Stimulated activated CD8-positive, alpha-beta memory T cell treated with anti-CD3 and anti-CD28 coated beads, Interleukin-7, amount 100 ng/mL, for 4 hours (primary cell): Measurements from ENCODE around the gene SNRPA1.

Source experiments
- DNase-seq, 2 donors: peaks; one replicate each; pipeline ENCODE4 v3.0.0-alpha.2; 2020; ENCODE audit warnings: low read depth in 2 of 2

Gene SNRPA1

DNA sequence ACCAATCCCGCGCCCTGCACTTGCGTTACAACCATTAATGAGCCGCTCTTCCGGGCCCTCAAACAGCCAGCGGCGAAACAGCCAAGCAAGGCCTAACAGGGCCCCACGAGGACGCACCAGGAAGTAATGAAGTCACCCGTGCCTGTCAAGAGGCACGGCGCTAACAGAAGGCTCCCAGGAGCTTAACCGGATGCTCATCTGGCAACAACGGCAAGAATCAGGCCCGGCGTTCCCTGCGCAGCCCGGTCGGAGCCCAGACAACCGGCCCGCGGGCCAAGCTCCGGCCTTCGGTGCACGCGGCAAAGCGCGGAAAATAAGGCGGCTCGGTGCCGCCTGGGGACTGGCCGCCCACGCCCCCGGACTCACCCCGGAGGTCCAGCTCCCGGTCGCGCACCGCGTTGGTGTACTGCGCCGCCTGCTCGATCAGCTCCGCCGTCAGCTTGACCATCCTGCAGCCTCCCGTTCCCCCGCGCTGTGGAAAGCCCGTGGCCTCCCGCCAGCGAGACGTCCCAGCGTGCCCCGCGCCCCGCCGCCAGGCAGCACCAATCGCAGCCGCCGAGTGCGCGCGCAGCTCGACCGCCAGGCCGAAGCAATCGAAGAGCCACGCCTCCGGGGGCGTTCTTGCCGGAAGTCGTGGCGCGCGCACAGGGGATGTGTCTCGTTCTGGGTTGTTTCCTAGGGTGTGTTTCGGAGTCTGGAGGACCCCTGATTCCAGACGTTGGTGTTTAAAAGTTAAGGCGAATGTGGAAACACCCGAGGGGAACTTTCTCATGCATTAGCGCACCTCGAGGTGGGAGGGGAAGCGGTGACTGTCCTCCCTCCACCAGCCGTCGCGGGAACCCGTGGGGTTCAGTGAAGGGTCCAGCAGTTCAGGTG is at the start of gene SNRPA1:
Gene SNRPA1, minus strand, starts transcription at position 518 of the 876 bp plus-strand sequence. Its CDS starts 70 bp downstream, at position 448.
- peak; percentile 93 to 98 for DNase-seq

DNA sequence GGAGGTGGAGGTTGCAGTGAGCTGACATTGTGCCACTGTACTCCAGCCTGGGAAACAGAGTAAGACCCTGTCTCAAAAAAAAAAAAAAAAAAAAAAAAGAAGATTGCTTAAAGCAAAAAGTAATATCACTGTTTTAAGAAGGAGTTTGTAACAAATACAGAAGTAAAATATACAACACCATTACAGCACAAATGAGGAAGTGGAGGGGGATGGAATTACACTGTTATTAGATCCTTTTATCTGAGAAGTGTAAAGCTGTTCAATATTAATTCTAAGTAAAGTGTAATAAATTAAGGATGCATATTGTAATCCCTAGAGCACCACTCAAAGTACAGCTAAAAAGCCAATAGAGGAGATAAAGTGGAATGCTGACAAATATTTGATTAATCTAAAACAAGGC is 47.0 kb upstream of the SNRPA1 start:
- no peak for DNase-seq

DNA sequence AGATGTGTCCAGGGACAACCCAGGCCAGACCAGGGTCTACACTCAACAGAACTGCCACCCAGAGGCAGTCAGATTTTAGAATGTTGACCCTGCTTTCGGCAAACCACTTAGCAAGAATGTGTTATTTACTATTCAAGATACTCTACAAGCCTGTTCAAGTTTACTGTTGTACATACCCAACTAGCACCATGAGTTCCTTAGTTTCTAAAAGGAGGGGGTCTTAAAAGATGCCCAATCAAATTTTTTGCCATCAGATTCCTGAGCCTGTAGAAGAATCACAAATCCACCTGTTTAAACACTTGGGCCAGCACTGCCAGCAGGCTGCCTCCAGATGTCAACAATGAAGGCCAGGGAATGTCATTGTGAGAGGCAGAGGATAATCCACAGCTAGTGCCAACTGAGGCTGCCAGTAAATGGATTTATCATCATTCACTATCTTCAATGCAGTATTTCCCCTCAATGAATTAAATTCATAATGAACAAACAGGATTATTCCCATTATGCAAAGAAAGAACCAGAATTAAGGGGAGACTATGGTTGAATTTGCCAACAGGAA is 43.5 kb upstream of the SNRPA1 start:
- no peak for DNase-seq

DNA sequence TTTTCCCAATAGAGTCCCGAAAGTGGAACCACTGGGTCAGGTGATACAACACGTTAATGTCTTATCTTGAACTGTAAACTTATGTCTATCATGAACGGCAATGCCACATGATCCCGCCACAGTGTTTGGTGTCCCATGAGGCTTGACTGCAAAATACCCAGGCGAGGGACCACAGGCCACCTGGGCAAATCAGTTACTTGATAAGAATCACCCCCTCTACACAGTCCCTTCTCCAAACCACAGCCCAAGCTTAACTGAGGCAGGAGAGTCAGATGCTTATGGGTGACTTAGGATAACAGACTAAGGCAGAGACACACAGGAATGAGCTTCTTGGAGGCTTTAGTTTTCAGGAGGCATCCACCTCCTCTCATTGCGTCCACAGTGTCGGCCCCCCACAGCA is 42.9 kb upstream of the SNRPA1 start:
- no peak for DNase-seq

DNA sequence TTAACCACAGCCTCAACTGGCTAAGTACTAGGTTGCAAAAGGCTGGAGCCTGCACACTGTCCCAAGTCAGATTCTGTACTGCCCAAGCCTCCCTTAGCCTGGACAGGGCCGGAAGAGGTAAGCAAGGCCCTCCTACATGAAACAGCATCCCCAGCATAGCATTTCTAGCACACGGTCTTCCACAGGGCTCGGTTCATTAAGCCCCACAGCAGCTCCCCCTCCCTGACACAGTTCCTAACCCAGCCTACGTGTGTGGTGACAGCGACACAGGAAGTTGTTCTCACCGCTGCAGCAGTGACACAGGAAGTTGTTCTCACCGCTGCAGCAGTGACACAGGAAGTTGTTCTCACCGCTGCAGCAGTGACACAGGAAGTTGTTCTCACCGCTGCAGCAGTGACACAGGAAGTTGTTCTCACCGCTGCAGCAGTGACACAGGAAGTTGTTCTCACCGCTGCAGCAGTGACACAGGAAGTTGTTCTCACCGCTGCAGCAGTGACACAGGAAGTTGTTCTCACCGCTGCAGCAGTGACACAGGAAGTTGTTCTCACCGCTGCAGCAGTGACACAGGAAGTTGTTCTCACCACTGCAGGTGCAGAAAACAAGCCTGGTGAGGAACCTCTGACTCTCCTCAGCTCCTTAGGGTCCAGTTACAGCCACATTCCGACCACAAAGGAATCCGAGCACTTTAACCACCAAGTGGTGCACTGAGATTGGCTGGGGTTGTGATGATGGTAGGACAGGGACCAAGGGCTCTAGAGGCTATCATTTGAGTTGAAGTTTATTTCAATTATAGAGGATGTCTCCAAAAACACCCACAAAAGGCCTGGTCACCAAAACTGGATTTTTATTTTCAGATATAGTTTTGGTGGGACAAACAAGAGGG is 39.1 kb upstream of the SNRPA1 start:
- peak; percentile 43 to 47 for DNase-seq

DNA sequence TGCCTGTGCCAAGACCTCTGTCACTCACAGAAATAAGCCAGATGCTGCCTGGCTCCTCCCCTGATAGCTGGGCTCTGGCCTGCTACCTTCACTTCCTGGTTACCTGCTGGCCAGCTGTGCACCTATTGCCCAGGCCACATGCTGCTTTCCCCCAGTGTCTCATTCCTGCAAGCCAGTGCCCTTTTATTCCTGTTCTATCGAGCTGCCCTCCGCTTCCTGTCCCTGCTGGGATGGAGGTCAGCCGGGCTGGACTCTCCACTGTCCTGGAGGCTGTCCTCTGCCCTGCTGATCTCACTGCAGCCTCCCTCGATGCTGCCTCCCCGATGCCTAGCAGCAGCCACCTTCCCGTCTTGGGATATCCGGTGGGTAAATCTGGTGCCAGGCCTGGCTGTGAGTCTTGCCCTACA is 37.0 kb upstream of the SNRPA1 start:
- no peak for DNase-seq

DNA sequence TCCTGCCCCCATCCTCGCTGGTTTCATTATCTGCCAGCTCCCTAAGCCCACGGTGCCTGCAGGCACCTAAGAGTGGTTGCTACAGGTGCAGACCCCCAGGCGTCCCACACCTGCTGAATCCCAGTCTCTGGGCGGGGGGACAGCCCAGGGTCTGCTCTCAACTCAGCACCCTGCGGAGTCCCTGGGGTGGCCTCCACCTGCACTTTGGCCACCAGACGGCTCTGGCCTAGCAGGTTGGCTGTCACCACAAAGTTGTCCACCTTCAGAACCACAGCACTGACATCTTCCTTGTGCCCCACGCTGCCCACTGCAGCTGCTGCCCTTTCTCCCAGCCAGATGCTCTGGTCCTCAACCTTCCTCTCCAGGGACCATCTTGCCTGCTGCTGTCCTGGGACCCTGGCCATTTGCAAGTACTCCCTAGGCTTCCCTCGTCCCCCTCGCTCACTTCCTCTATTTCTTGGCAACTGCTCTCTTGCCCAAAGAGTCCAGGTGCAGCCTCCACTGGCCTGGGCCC is 34.9 kb upstream of the SNRPA1 start:
- DNase-seq = no peak

DNA sequence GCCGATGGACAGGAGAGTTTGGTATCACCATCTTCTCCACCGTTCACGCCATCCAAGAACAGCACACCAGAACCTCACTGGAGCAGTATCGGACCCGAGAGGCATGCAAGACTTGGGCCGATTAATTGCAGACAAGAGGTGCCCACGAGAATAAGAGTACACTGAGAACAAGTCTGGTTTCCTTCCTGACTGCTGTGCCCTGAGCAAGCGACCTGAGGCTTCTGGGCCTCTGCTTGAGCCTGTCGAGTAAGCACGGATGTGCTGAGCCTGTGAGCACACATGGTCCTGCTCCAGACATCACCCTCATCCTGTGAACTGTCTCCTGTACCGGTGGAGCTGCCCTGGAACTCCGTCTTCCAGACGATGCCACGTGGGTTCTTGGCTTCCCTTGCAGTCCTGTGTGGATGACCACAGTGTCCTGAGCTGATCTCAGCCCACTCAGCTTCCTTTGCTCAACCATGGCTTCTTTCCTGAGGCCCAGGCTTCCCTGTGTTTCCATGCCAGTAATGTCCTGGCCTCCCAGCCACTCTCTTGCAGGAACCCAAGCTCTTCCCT is 34.3 kb upstream of the SNRPA1 start:
- no peak for DNase-seq

DNA sequence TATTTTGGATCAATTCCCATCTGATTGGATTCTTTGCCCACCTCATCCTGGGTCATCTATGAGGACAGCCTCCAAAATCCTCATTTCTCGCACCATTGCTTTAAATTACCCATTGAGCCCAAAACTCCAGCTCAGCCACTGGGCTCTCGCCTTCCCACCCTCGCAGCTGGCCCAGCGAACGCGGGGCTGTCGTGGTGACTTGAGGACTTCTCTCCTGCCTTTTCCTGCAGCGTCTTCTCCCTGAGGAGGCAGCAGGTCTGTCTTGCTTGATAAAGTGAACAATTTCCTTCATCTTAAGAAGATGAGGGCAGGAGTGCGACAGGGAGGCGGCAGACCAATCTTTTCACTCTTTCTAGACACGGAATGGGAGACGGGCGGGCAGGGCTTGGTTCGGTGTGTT is 33.0 kb upstream of the SNRPA1 start:
- DNase-seq = no peak

DNA sequence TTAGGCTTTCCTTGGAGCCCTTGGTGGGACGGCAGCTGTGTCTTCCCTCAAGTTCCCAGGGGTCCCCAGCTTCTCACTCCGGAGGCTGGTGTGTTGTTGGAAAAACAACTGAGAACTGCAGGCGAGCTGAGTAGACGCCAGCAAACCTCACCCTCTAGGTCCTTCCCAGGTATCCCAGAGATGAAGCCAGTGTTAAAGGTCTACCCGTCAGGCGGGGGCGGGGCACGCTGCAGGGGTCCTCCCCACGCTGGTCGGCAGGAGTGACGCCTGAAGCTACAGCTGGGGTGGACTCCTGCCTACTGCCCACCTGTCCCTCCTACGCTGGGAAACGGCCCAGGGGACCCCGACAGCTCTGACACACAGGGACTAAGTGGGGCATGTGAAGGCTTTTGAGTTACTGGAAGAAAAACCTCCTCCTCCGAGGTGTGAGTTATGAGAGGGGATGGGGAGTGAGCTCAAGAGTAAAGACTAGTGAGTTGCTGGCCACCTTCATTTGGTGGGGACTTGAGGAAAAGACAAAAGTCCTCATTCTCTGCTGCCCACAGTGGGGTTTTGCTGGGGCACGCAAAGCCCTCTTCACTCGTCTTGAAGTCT is 32.2 kb upstream of the SNRPA1 start:
- no peak for DNase-seq

DNA sequence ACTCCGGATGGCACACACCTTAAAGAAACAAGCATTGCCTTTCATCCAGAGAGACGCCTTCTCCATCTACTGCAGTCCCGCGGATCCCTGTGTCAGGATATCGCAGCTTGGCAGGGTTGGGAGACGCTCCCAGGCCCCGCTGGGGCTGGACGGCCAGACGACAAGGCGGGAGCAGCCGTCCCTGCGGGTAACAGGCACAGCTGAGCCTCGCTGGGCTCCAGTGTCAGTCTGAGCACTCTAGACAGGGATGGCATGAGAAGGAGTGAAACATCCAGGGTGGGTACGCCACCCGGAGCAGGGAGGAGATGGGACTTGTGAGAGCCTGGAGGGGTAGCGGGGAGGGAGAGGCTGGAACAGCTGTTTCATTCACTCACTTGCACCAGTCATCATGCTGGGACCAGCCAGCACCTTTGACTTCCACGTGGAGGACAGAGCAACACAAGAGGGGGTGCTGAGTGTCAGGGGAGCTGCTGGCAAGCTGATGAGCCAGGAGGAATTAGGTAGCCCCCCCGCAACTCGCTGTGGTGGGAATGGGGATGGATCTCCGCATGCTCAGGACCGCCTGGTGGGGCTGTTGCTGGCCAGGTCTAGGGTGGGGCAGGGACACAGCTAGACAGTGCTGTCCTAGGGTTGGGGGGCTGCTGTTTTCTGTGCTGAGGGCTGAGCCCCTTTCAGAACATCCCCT is 31.6 kb upstream of the SNRPA1 start:
- DNase-seq = no peak

DNA sequence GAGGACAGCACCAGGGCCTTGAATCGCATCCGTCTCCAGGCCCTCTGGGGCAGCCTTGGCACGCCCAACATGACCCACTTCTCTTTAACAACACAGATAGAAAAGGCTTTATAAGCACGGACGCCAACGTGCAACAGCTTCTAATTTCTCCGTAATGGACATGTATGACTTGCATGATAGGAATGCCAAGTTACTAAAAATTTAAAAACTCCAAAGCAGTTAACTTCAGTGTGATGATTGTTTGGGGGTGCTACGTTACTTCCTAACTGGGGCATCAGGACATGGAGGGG is 30.9 kb upstream of the SNRPA1 start:
- DNase-seq = no peak

DNA sequence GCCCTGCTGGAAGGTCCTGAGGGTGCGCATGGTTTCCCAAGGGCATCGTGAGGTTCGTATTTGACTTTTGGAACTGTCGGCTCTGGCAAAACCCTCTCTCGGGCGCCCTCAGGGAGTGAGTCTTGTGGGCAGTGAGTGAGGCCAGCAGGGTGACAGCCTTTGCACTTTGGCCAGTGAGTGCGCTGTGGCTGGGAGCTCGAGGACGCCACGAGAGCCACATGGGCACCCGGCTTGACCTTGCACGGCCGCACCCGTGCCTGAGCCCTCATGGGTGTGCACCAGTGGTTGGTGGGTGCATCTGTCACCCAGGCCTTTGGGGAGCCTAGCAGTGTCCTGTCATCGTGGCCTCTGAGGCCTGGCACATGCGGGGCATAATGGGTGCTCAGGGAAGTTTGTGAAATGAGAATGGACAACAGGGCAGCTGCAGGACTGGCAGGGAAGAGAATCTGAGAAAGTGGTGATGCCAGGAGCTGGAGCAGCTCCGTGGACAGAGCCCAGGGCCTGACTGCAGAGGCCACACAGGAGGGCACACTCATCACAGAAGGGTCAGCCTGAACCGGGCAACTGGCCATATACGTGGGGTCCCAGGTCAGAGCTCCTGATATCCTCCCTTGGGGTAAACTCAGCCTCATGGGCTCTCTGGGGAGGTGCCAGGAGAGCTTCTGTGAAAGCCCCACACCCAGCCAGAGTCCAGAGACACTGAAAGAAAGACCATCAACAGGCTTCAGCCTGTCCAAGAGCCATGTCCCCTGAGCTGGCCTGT is 30.4 kb upstream of the SNRPA1 start:
- no peak for DNase-seq

DNA sequence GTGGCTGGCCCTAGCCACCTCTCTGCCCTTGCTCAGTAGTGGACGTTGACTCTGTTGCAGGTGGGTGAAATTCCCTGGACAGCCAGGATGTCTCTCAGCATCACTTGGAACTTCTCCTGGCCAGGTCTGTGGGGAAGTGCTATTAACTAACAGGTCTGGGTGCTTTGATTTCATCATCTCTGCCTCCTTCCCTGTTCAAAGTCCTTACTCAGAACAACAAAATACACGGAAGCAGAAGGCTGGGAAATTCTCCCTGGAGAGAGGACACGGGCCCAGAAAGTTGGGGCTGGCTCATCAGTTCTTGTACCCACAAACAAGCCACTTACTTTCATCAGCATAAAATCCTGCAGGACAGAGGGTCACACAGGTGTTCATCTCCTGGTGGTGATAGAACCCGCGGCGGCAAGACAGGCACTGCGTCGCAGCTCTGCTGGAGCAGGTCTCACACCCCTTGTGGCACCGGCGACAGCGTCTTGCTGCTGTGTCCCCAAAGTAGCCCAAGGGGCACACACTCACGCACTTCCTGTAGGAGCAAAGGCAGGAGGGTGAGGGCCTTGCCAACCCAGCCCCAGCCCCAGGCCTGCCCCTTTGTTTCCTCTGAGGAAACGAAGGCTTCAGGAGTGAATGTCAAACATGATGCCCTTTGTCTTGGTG is 29.6 kb upstream of the SNRPA1 start:
- DNase-seq = no peak

DNA sequence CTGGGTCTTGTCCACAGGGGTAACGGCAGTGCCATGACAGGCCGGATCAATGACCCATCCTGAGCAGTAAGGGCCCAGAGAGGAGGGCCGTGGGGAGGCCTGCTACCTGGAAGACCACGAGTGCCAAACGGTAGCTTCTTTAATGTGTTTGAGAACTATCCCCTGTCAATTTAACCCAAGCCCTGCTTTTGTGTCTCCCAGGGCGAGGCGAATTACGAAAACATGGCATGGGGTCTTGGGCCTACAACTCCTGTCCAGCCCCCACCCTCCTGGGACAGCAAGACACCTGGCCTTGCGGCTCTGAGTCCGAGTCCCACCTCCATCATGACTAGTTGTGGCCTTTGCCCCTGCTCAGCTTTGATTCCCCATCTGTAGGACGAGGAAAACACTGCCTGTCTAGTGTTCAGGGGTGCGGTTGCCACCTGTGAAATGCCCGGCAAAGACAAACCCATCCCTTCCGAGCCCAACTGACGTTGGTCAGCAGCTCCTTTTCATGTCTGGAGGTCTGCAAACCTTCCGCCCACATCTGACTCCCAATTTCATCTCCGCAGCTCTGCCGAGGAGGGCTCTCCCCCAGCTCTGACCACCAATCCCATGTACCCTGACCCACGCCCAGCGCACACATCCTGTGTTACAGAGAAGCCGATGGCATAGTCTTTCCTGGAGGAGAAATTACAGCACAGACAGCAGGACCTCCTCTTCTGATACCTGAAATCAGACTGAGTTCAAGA is 28.9 kb upstream of the SNRPA1 start:
- DNase-seq = no peak

DNA sequence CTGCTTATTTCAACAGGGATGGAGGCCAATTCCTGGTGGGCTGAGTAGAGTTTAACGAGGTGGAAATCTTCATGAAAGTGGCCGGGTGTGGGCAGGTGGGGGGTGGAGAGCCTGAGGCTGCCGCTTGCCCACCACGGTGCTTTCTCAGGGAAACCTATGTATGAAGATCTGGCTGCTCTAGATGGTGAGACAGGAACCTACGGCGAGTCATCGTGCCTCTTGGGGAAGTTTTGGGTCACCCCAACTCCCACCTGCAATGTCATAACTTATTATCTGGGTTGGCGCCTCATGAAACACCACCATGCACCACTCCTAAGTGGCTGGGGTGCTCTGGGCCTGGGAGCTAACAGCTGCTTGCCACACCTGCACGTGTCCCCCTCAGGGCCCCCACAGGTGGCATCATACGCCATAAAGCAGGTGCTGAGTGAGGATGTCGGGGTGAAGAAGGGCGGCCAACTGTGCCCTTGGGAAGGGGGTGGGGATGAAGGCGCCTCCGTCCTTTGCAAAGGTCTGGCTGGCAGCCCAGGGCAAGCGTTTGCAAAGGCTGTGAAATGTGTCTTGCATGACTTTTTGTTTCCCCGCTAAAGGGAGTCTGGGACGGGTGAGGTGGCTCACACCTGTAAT is 27.9 kb upstream of the SNRPA1 start:
- DNase-seq = no peak

DNA sequence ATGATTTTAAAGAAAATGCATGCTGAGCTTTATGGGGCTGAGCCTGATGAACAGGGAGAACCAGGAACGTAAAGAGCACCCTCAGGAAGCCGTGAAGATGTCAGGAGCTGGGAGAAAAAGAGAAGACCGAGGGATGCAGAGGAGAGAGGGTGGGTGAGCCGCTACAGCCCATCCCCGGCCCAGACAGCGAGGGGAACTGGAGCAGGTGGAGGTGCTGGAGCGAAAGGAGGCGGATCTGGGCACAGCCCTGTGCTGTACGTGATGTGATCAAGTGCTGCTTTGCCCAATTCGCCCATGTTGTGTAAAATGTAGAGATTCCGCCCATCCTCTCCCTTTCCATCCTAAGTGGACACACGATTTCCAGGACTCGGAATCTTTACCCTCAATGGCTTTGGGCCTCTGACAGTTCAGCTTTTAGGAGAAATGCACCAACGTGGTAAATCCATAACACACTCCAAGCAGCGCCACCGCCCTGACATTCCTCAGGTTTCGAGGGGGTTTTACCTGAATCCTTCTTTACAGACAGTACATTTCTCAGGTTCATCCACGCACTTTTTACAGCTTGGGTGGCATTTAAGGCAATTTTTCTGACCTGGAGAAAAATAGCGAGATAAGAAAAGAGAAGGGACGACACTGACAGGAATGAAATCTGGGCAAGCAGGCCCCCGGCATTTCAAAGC is 27.1 kb upstream of the SNRPA1 start:
- DNase-seq = no peak

DNA sequence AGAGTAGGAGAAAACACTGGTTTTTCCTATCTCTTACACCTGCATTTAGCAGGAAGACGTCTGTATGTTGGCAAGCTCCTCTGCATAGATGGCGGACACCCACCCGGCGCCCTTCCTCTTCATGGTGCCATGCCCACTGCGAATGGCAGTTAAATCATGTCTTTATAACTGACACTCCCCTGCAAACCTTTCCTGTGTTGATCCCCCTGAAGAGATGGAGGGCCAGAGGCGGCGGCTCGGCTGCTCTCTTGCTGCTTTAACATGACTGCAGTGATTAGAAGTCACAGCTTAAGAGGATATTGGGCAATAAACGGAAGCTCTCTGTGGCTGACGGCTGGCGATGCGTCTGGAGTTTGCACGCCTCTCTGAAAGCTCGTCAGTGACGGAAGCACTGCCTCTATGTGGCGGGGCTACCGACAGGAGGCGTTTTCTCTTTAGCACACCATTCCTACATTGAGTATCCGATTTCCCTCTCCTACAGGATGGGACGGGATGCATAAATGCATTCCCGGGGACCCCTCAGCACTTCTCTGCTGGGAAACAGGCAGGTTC is 25.5 kb upstream of the SNRPA1 start:
- peak; percentile 32 to 50 for DNase-seq
